ENCODE data around the gene MGST2.

Gene MGST2

DNA sequence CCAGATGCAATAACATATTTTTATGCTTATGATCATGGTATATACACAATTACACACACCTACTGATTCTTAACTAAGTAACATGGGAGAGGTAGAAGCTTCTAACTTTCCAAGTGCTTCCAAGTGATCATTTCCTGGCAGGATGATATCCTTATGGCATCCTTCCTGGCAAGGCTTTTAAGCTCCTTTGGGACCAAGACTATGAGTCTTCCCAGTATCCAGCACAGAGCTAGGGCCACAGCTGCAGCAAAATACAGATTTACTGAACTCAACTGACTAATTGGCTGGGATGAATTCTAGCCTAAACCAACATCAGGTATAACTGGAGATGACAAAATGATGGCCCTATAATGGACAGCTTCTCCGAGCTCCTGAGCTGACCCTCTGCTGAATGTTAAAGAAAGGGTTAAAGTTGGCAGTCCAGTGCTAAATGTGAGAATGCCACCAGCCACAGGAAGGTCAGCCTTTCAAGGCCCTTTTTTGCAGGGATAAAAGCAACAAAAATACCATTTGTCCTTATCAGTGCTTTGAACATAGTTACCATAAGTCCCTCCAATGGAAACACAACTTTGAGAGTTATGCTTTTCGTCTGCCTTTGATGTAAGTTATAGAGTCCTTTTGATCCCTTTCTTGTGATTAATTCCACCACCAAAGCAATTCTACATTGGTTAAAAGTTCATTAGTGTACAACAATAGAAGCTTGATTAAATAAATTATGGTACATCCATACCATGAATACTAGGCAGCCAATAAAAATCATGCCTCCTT lies 73.4 kb downstream of the MGST2 start:
- no peak for DNase-seq (ENCODE audit: low spot score)

DNA sequence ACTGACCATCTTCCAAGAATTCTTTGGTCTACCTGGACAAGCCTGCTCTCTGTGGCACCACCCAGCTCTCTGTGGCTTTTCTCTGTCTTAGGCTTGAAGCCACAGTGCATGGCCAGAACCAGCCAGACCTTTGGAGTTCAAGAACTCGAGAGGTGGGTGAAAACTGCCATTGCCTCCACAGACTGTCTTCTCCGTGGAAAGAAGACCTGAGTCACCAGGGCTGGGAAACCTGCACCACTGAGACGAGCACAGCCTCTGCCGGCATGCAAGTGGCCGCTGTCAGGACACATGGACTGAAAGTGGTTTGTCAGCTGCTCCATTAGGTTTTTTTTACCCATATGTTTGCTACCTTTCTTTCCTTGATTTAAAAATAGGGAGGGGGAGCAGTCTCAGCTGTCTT lies 74.5 kb downstream of the MGST2 start:
- peak; percentile 28 for DNase-seq (ENCODE audit: low spot score)

DNA sequence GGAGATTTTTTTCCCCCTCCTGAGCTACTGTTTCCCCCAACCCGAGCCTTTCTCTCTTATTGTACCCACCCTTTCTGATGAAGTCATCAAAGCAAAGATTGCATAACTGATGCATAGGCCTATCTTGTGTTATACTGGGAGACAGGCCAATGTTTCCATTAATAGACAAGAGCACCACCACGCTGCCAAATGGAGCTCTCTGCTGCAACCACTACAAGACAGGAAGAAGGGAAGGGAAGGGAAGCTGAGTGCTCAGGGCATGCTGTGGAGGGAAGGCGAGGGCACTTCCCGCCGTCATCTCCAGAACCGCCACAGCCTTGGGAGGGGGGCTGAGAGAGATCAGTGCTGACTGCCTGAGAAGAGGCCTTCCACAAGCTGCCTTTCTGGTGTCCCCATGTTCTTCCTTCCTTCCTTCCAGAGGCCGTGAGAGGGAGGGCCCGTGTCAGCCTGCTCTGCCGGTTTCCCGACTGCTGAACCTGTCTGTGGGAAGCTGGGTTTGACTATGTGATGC lies 75.0 kb downstream of the MGST2 start:
- peak; percentile 76 for DNase-seq (ENCODE audit: low spot score)

DNA sequence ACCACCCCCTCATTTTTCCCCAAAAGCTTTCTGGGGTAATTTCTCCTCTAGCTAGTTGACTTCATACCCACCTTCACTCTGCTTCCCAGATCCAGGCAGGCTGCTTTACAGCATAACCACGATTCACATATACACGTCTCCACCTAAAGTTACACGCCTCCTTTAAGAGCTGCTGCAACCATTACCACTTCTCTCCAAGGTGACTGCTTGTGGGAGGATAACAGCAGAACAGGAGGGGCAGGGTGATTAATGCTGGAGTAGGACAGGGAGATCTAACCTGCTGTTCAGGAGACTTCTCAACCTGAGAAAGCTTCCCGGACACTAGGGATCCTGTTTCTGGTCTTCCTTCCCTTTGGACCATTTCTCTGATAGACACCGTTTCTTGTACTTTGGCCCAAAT lies 77.4 kb downstream of the MGST2 start:
- DNase-seq (ENCODE audit: low spot score) = no peak

DNA sequence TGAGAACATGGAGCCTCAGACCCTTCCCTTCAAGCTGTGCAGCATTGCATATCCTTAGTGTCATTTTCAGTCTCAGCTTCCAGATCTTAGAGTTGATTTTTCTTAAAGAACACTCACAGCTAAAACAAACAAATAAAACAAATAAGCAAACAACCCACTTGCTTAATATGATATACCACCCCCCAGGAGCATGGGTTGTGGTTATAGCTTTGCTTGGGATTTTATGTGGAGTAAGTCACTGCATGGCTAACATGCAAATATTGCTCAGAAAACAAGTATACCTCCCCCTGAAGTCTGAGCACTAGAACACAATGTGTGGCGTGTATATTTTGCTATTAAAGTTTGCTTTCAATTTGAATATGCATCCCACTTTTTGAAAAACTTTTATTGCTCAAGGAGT lies 78.6 kb downstream of the MGST2 start:
- no peak for DNase-seq (ENCODE audit: low spot score)

DNA sequence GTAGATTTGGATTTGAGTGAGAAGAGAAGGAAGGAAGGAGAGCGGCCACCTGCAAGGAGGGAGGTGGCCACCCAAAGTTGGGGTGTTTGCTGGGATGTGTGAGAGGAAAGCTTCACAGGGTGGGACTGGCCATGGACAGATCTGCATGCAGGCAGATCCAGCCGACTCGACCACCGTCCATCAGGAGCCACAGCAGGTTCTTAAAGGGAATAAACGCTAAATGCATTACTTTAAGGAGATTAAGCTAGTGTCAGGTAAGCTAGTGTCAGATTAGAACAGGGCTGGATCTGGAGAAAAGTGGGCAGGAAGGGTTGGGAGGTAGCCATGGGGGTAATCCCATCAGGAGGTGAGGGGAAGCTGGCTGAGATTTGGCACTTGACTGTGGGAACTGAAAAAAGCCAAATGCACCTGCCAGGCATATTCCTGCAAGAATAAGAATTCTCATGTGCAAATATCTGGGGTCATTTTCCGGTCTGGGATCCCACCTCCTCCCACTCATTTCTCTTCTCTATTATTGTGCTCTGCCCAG lies 79.6 kb downstream of the MGST2 start:
- no peak for DNase-seq (ENCODE audit: low spot score)

DNA sequence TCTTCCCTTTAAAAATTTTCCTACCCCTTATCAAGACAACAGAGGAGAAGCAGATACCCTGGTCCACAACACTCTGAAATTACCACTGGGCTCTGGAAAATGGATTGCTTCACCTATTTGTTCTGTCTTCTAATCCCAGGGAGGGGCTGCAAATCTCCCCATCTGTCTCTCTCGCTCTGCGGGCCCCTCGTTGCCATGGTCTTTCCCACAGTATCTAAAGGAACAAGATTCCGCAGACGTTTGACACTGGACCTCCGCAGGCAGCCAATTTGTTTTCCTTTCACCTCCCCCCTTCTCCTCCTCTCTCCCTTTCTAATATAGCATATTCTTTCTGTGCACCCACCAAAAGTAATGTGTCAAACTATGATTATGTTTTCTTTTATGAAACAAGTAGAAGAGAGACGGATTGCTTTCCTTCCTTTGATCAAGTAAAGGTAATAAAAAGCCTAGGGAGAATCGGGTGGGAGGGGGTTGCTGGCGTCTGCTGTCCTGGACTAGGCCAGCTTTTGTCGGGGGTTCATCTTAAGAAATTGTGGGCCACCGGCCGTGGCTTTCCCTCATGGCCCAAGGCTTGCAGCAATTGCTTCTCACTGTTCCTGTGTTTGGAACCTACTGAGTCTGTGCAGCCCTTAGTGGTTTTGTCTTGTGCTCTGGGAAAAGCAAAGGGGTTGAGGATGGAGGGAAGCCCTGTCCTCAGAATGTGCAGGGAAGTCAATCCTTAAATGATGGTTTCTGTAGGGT lies 81.0 kb downstream of the MGST2 start:
- DNase-seq (ENCODE audit: low spot score) = no peak

DNA sequence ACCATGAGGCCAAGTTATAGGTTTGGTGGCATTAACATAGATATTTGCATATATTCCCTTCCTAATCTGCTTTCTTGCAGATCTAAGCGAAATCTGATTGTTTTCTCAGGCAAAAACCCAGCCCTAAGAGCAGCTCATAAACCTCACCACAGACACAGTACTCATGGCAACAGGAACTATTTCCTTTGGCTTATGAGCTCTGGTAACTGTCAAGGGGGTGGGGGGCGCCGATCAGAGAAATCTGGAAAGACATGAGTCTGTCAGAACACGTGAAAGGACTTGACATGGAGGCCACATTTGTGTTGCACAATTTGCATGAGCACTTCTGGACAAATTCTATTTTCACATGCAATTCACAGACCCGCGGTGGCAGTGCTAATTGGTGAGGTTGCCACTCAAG lies 83.7 kb downstream of the MGST2 start:
- no peak for DNase-seq (ENCODE audit: low spot score)

DNA sequence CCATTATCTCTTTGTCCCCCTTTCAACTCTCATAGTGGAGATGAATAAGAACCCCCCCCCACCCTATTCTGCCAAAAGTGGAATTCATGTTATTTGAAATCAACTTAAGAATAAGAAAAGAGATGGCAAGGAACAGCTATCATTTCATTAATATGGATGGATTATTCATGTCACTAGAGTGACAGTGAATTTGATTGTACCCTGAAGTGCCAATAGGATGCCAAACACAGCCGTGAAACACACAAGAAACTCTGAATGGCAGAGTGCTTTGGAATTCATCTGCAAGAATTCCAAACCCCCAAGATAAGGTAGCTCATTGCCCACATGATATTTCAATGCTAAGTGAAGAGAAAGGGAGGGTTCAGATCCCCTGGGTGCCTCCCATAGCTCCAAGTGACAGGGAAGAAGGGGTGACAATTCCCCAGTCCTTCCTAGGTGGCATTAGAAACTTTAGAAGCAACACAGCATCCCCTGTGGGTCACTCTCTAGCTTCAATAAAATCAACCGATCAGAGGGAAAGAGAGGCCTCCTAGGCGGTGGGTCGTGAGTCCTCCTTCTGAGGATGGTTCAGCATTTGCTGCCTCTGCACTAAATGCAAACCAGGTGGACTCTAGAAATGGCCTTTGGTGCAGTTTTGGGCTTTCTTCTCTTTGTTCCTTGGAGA lies 84.3 kb downstream of the MGST2 start:
- DNase-seq (ENCODE audit: low spot score) = no peak

DNA sequence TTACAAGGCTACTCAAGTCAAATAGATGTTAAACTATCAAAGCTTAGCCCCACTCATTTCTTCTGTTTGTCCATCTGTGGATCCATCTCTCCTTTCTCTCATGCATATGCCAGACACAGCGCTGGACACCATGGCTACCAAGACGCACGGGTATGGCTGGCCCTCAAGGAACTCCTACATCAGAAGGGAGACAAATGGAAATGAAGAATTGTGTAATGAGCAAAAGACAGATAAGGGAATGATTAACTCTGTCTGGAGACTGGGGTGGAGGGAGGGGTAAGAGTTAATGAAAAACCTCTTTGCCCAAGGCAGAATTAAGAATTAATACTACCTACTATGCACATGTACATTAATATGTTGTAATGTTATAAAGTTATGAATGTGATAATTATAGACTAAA lies 88.1 kb downstream of the MGST2 start:
- no peak for DNase-seq (ENCODE audit: low spot score)
